ENCODE measurements around the gene TULP3. TPM values are rescaled to one million over a fixed set of nuclear protein-coding genes. Genes with fewer than 3 reads are reported as not detected.

Gene TULP3
- total and polyA plus RNA-seq, 2 donors (not counting 3 experiments of a cell fraction or from before 2014, with no cell fraction given): 30.8 to 31.0 TPM

GRCh38 chr12:2890001-2890387 is 697 bp upstream of the TULP3 start:
- H3K27ac ChIP-seq (ENCODE audit: insufficient read depth, low read depth, low read length): peak overlapping the region; percentile 59
- H4K20me1 ChIP-seq (replicated peaks; ENCODE audit: control insufficient read depth, extremely low read depth, insufficient read depth, low read length): no peaks in the 10 kb centered on the region
- H3K9ac ChIP-seq (replicated peaks; ENCODE audit: extremely low read depth, insufficient read depth, low read length): peak overlapping the region; percentile 80
- TF ChIP-seq MYC (IDR thresholded peaks at IDR 0.05; ENCODE audit: low read depth, low read length) (no peak), EZH2 (IDR thresholded peaks at IDR 0.05; ENCODE audit: borderline replicate concordance, low read depth, low read length, severe bottlenecking) (no peak), POLR2A (IDR thresholded peaks at IDR 0.05; ENCODE audit: low read depth, low read length) (no peak), JUN (IDR thresholded peaks at IDR 0.05; ENCODE audit: borderline replicate concordance, insufficient read depth, insufficient read length, low read depth) (no peak), POLR2AphosphoS5 (IDR thresholded peaks at IDR 0.05; ENCODE audit: insufficient read depth, low read depth, low read length) (no peak), CTCF (IDR thresholded peaks at IDR 0.05; ENCODE audit: extremely low read depth in 1 of 2, insufficient read depth in 1 of 2, low read depth in 1 of 2, low read length in 2 of 2) (no peak), GATA2 (IDR thresholded peaks at IDR 0.05; ENCODE audit: insufficient read depth, insufficient read length, low read depth, low read length) (no peak), MAX (IDR thresholded peaks at IDR 0.05; ENCODE audit: insufficient read depth, insufficient read length) (no peak), FOS (IDR thresholded peaks at IDR 0.05; ENCODE audit: borderline replicate concordance, insufficient read depth, low read length) (no peak)
- peak overlapping the region in 2 of 3 experiments; percentile 32 to 52 for H3K4me3 ChIP-seq (replicated peaks in 1 of 3; ENCODE audit: insufficient read depth in 1 of 3, low read depth in 1 of 3, low read length in 3 of 3)
- peaks cover 17% of the 10 kb centered on the region for H3K79me2 ChIP-seq (ENCODE audit: control insufficient read depth, insufficient read depth, low read length)
- no peaks in the 10 kb centered on the region for H3K27me3 ChIP-seq (ENCODE audit: control insufficient read depth in 2 of 2, insufficient read depth in 2 of 2, low read length in 2 of 2)
- no peak for FAIRE-seq
- no peaks in the 10 kb centered on the region for H3K9me1 ChIP-seq (replicated peaks; ENCODE audit: control insufficient read depth, extremely low read depth, insufficient read depth, low read length)
- ChIA-PET POLR2A (interaction anchor here (1.3 kb wide), 2 partner anchors 13 to 145 kb away, joined by 4 to 5 read pairs; partner anchors contain the start of genes FOXM1 and RHNO1), CTCF (interaction anchor here (0.6 to 3.6 kb wide), 8 partner anchors 12 to 152 kb away, joined by 3 to 18 read pairs (median 6); partner anchors contain the start of genes FOXM1 and RHNO1)
- peak overlapping the region; percentile 68 for H3K4me2 ChIP-seq (ENCODE audit: insufficient read depth, low read length)
- peak overlapping the region; percentile 92 for H2AFZ ChIP-seq (ENCODE audit: low read depth, low read length)
- peaks cover 11% of the 10 kb centered on the region for H3K4me1 ChIP-seq (ENCODE audit: control insufficient read depth, extremely low read depth, insufficient read depth, low read length)
- H3K9me3 ChIP-seq (replicated peaks; ENCODE audit: control insufficient read depth, insufficient read depth, low read length): no peaks in the 10 kb centered on the region
- intact Hi-C loops (cut with micrococcal nuclease) (loop anchor here (1.0 kb wide), 3 partner anchors 13 to 74 kb away; partner anchors contain the start of genes FOXM1 and RHNO1), dilution Hi-C loops (cut with MboI; ENCODE audit: extremely low pct_ligation_motif_present, low sequenced_read_pairs) (no loop called here)
- no peak for DNase-seq (ENCODE audit: low read depth, low spot score)
- TSS peak; percentile 81 for BruUV-seq (replicated peaks)
- H3K36me3 ChIP-seq (ENCODE audit: control insufficient read depth in 2 of 2, extremely low read depth in 1 of 2, insufficient read depth in 2 of 2, low read length in 2 of 2): peaks cover 3% of the 10 kb centered on the region in 2 experiments

All from endothelial cell of umbilical vein (primary cell).